Activated gamma-delta T cell treated with Interleukin-2 at 50 U/mL for 16 hours (primary cell): ENCODE data around the gene GRB14.
"Not testable (repeated sequence)": the region's sequence is repeated elsewhere in the genome, so short reads cannot be mapped to it uniquely, and the experiment has no call there.

Experiments used
- DNase-seq: peaks from one replicate; pipeline ENCODE4 v3.0.0-alpha.2; 2020

Gene GRB14

GRCh38 chr2:164549705-164550104 is 71.6 kb downstream of the GRB14 start:
- not testable (repeated sequence) for DNase-seq

GRCh38 chr2:164545484-164545883 is 75.8 kb downstream of the GRB14 start:
- no peak for DNase-seq

GRCh38 chr2:164542581-164543021 is 78.7 kb downstream of the GRB14 start:
- DNase-seq: no peak

- no peak for DNase-seq
Measured at GRCh38 chr2:164538240-164538866, 82.9 kb downstream of the GRB14 start.

GRCh38 chr2:164535280-164536025 is 85.8 kb downstream of the GRB14 start:
- DNase-seq: no peak

GRCh38 chr2:164530464-164530863 is 90.8 kb downstream of the GRB14 start:
- DNase-seq: no peak

- DNase-seq: no peak
Measured at GRCh38 chr2:164523726-164524125, 97.6 kb downstream of the GRB14 start.

- no peak for DNase-seq
Measured at GRCh38 chr2:164523009-164523408, 98.3 kb downstream of the GRB14 start.

- no peak for DNase-seq
Measured at GRCh38 chr2:164522561-164522981, 98.7 kb downstream of the GRB14 start.

- no peak for DNase-seq
Measured at GRCh38 chr2:164515734-164516133, 105.5 kb downstream of the GRB14 start.

GRCh38 chr2:164515030-164515429 is 106.3 kb downstream of the GRB14 start:
- no peak for DNase-seq

GRCh38 chr2:164514491-164514890 is 106.8 kb downstream of the GRB14 start:
- DNase-seq: no peak

- DNase-seq: no peak
Measured at GRCh38 chr2:164512871-164513270, 108.4 kb downstream of the GRB14 start.

- no peak for DNase-seq
Measured at GRCh38 chr2:164511738-164512137, 109.5 kb downstream of the GRB14 start.

GRCh38 chr2:164510895-164511294 is 110.4 kb downstream of the GRB14 start:
- DNase-seq: no peak

GRCh38 chr2:164509137-164509877 is 112.0 kb downstream of the GRB14 start:
- no peak for DNase-seq

GRCh38 chr2:164504253-164504652 is 117.0 kb downstream of the GRB14 start:
- no peak for DNase-seq

- DNase-seq: no peak
Measured at GRCh38 chr2:164498836-164499235, 122.4 kb downstream of the GRB14 start.

- no peak for DNase-seq
Measured at GRCh38 chr2:164496881-164497280, 124.4 kb downstream of the GRB14 start.

- no peak for DNase-seq
Measured at GRCh38 chr2:164496421-164496820, 124.9 kb downstream of the GRB14 start.

- no peak for DNase-seq
Measured at GRCh38 chr2:164495491-164496223, 125.6 kb downstream of the GRB14 start.

GRCh38 chr2:164485541-164485940 is 135.7 kb downstream of the GRB14 start:
- no peak for DNase-seq

GRCh38 chr2:164479460-164479859 is 141.8 kb downstream of the GRB14 start:
- DNase-seq: no peak
